NK-92 treated with Interleukin-12 subunit alpha and Interleukin-12 subunit beta, amount 100 ng/mL, for 24 hours (cell line): ENCODE results near the gene CDX2.
"Not testable (repeated sequence)": the region's sequence is repeated elsewhere in the genome, so short reads cannot be mapped to it uniquely, and the experiment has no call there.

ENCODE experiments used
- DNase-seq: peaks from one replicate; lab custom pipeline; 2025; lab: John Stamatoyannopoulos, UW

Gene CDX2, protein sequence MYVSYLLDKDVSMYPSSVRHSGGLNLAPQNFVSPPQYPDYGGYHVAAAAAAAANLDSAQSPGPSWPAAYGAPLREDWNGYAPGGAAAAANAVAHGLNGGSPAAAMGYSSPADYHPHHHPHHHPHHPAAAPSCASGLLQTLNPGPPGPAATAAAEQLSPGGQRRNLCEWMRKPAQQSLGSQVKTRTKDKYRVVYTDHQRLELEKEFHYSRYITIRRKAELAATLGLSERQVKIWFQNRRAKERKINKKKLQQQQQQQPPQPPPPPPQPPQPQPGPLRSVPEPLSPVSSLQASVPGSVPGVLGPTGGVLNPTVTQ

DNA sequence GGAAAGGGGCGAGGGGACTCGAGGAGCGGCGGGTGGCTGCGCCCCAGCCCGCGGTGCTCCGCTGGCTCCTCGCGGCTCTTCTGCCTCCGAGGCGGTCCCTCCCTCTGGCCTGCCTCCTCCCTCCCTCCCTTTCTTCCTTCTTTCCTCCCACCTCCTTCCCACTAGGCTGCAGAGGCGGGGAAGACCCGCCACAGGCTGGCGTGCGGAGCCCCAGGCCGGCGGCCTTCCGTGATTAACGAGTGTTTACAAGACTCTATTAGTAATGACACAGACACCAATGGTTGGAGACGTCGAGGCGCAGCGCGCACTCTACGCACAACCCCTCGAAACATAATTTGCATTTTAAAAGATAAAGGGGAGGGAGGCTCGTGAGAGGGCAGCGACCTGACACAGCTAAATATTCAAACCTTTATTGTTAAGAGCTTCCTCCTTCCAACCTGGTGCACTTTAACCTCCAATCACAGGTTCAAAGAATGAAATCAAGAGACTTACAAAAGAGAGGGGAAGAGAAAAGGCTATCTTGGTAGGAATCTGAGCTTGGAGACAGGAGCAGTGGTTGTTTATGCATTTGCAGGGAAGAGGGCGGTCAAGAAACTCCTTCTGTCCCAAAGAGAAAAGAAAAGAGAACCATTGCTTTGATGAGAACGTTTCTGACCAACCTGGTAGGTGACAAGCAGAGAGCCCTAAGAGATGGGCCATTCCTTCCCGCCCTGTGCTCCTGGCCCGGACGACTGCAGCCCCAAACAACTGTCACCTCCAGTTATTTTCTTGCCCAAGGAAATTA is at the start of gene CDX2:
Gene CDX2 (minus strand): TSS at position 234 of the 784 bp plus-strand sequence. CDS start 309 bp downstream, outside the sequence.
- DNase-seq: no peak

DNA sequence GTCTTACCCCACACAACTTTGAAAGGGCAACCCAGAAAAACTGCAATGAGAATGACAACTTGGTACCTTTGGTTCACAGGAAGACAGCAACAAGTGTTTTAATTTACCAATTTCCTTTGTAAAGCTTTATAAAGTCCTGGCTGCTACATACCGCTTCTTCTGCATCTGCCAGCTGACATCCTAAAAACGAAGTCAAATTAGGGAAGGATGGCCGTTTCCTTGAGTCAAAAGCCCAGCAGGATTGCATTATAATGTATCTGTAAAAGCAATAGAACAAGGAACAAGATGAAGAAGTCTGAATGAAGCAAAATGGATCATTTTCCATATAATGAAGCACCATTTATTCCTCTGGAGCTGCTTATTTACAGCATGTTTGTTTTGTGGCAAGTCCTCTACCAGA is 45.2 kb upstream of the CDX2 start:
- DNase-seq: no peak

DNA sequence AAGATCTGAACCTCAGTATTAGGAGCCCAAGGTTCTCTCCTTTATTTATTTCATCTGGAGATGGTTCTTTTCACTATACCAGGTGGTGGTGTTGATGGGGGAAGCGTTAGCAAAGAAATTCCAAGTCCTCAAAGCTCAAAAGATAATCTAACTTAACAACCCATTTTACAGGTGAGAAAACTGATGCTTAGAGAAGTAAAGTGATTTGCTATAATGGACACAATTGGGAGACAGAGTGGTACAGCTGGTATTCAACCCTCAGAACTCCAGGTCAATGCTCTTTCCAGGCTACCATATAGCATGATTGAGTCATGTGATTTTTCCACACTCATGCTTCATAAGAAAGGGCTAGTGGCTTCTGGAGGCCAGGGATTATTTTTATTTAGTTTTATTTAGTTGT is 44.4 kb upstream of the CDX2 start:
- no peak for DNase-seq

DNA sequence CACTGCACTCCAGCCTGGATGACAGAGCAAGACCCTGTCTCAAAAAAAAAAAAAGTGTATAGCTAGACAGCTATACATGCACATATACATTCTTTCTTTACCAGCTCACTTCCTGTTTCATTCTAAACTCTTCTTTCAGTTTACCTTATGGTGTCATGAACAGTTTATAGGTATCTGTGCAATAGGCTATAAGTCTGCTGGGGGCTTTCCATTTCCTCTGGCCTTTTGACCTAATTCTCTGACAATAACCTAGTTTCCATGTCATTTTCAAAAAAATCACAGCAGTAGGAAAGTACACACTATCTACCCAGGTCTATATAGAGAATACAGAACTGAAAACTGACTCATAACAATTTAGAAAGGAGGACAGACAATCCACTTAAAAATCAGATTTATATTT is 43.8 kb upstream of the CDX2 start:
- no peak for DNase-seq

DNA sequence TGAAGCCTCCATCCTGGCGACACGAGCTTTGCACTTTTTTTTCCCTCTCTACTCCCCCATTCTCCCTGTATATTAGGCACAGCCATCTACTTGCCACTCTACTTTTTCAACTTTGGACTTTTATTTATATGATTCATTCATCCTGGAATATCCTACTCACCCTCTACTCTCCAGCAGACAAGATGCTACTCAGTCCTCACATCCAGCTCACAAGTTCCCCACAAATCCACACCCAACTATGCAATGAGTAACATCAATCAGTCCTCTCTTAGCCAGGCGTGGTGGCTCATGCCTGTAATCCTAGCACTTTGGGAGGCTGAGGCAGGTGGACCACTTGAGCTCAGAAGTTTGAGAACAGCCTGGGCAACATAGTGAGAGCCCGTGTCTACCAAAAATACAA is 43.3 kb upstream of the CDX2 start:
- DNase-seq: no peak

DNA sequence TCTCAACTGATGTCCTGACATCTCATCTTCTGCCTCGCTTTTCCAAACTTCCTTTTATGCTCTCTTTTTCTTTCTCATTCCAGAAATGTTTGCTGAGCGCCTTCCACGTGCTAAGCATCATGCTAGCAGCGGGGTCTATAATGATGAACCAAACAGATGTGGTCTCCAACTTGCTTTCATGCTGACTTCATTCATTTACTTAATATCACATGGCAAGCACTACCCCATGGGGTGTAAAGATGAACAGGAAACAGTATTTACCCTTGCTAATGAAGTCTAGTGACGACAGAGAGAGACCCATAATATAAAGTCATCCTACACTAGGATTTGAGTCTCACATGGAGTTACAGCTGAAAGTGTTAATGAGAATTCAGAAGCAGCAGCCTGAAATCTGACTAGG is 40.9 kb upstream of the CDX2 start:
- no peak for DNase-seq

DNA sequence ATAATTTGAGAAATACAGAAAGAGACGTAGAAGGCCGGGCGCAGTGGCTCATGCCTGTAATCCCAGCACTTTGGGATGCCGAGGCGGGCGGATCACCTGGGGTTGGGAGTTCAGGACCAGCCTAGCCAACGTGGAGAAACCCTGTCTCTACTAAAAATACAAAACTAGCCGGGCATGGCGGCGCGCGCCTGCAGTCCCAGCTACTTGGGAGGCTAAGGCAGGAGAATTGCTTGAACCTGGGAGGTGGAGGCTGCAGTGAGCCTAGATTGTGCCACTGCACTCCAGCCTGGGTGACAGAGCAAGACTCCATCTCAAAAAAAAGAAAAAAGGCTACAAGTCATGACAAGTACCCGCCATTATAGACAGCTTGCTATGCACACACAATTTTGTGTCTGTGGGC is 35.9 kb upstream of the CDX2 start:
- not testable (repeated sequence) for DNase-seq

DNA sequence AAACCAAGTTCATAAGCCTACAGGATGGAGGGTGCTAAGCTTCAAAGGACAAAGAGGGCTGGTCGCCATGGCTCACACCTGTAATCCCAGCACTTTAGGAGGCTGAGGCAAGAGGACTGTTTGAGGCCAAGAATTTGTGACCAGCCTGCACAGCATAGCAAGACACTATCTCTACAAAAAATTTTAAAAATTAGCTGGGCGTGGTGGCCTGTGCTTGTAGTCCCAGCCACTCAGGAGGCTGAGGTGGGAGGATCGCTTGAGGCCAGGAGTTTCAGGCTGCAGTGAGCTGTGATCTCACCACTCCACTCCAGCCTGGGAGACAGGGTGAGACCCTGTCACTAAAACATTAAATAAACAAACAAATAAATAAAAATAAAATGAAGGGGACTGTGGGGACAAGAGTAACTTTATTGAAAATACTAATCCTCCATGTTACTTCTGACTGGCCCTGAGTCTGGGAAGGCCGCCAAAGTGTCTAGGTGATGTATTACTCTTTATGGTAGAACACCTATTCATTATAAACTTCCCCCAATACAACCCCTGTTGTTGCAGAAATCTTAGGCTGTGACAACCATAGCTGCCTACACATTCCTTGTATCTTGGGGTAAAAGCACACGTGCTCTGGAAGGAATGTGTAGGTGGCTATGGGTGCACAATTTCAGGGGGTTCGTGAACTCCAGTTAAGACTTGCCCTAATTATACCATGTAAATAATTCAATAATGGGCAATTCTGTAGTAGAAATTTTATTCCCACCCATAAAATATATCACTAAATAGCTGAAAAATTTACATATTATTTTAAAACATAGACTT is 34.0 kb upstream of the CDX2 start:
- DNase-seq: no peak

DNA sequence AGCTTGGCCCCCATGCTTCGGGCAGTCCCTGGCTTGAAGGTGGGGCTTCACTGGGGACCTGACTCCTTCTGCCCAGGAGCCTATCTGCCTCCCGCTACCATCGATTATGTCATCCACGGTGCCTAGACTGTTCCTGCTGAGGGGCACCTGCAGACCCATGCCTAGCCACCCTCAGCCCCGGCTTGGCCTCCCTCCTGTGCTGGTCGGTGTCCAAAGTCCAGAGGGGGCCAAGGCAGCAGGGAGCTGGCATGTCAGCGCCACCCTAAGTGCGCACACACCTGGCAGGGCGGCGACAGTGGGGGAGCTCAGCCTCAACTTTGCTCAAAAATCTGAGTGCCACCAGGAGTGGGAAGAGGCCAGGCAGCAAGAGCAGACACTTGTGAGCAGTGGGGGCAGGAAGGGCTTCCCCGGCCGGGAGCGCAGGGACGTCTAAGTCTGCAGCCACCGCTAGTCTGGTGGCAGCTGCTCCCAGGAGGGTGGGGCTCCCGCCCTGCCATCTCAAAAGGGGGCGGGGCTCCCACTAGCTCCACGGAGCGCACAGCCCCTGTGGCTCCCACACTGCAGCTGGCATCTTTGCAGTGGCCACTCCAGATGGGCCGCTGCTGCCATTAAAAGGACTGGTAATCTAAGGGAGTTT is 32.8 kb upstream of the CDX2 start:
- no peak for DNase-seq

DNA sequence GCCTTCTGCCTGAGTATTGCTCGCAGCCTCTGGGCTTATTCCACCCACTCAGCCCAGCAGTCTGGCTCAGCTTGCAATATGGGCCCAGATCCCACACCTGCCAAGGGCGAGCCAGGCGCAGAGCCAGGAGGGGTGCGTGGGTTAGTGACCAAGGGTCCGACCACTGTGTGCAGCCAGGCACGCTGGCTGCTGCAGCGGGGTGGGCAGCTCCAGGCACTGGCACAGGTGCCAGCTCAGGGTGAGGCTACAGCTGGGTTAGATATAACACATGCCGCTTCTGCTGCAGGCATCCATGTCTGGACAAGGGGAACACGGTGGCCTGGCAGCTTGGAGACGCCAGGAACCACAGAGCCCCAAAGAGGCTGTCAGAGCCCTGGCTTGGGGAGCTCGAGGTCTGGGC is 31.9 kb upstream of the CDX2 start:
- no peak for DNase-seq

DNA sequence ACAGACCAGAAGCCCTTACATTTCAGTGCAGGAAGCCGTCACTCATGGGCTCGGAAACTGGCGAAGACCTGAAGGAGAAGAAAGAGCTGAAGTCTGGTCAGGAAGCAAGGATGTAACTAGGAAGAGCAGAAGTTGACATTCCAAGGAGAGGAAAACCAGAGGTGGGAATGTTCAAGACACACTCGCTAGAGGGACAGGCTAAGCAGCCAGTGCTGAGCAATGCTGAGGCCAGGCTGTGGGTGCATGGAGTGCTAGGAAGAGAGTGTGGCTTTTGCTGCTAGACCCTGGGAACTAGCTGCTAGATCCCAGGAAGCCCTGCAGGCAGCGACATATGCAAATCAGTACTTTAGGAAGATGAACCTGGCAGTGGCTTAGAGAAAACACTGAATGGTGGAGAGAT is 31.5 kb upstream of the CDX2 start:
- DNase-seq: no peak

DNA sequence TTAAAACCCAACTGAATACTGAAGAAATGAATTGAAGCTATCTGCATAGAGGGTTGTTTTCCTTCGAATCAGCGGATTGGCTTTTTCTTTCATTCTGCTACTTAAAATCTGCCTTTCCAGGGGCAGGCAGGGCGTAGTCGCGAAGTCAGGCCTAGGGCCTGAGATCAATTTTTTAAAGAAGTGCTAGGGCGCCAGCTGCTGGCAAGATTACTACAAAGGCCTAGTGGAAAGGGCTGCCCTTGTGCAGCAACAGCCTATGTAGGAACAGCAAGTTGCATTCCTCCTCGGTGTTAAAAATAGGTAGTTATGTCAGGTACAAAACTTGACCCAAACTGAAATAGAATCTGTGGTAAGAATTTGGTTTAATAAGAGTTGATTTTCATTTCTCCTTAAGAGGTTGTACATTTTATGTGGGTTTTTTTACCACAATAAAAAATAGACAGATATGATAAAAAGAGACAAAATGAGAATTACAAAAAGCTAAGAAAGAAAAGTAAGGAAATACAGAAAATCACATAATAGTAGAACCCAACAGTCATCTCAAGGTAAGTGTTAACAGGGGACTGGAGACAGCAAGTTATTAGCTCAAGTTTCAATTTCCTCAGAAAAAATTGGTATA is 28.9 kb upstream of the CDX2 start:
- no peak for DNase-seq

DNA sequence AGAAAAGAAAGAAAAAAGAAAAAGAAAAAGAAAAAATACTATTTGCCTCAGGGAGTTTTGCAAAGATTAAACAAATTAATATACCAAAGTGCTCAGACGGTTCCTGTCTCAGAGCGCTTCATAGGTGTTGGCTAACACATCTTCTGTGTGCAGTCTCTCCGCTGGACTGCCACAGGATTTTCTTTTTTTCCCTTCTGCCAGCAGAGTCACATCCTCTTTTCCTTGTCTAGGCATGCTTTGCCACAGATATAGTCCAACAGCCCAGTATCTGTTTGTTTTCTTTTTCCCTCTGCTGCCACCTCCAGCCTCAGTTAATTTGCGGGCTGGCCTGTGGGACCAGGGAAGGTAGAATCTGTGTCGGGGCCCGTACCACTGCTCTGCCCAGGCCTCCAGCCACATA is 22.8 kb upstream of the CDX2 start:
- no peak for DNase-seq

DNA sequence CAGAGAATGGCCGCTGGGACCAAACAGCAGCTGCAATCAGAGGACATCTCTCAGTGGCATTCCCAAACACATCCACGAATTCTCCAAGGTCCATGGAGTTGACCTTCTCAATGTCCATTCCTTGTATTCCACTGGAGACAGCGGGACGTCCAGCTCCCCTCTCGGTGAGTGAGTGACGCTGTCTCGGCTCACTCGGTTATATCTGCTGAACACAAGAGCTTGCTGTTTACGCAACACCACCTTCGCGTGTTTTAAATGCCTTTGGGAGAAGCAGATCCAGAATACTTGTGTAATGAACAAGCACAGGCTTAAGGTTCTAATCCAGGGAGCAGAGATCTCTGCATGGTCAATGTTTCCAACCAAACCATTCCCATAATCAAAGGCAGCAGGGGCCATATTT is 19.4 kb upstream of the CDX2 start, which contains the start of gene URAD:
Gene URAD (minus strand): TSS at position 174 of the 400 bp plus-strand sequence. CDS start 56 bp downstream, at position 118.
- no peak for DNase-seq

DNA sequence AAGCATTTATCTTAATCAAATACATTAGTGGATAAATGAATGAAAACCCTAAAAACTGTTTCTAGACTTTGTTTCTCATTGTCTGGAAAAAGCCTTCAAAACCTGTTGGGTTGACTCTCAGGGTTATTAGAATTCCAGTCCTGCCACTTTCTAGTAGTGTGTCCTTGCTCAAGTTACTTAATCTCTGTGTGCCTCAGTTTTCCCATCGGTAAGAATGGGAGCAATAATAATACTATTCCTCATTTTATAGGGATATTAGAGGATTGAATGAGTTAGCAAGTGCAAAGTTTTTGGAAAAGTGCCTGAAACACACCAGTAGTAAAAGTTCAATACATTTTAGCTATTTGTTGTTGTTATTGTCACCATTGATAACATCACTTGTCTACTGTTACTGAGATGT is 16.5 kb upstream of the CDX2 start:
- no peak for DNase-seq

DNA sequence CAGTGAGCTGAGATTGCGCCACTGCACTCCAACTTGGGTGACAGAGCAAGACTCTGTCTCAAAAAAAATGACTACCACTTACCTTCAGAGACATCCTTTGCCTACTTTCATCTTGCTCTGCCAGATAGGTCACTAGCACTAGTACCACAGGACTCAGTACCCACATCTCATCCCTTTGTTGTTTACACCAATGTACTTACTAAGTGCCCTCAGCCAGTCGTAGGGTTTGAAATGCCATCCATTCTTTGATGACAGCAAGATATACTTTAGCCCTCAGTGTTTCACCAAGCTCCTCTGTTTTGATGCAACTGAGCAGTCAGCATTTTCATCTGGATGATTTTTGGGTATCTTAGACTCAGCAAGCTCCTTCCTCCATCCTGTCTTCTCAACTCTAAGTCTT is 13.2 kb upstream of the CDX2 start:
- no peak for DNase-seq

DNA sequence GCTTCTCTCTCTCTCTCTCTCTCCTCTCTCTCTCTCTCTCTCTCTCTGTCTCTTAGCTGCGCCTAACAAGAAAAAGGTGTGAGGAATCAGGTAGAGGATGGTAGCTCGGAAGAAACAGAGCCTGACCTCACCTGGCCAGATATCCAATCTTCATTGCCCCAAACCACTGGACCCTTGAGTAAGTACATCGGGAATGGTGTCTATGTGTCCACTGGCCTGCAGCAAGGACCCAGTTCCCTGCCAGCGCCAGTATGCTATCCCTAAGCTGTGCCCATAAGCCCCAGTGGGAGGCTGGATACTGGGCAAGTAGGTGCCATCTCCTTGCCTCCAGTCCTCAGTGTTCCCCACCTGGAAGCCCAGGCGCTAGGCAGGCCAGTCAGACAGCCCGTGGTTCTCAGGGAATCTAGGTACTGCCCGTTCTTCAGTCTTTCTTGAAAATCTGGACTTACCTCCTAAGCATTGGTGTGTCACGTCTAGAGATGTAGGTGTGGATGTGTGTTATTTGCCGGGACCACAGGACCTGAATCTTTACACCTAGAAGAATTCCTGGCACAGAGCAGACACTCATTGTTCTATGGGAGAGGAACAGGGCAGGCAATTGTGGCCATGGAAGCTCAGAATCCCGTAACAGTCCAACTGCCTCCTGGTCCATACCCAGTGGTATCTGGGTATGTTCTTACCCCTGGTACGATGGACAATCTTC is 12.0 kb upstream of the CDX2 start:
- no peak for DNase-seq

DNA sequence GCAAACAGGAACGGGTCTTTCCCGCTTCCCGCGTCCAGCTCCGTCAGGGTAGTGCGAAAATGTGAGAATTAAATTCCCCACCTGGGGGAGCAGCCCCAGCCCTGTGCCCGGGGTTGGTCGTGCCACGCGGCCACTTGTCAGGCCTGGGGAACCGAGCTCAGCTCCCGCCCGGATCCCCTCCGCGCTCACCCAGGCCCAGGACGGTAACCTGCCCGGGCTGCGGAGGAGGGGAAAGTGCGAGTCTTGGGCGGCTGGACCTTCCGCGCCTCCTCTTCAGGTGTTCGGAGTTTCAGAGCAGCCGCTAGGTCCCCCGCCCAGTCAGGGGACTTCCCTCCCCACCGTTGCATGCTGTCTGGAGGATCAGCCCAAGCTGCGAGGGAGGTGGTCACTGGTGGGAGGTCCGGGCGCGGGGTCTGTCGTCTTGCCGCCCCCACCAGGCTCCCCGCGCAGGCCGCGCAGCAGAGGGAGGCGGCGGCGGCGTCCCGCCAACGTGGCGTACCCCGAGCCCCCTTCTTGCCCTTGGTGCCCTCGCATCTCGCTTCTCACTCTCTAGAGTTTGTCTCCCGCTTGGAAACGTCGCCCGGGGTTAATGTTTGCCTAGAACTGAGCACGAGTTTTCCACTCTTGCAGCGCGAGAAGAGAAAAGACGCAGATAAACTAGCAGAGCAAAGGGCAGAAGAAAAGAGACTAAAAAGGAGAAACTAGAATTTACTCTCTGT is 11.3 kb upstream of the CDX2 start:
- no peak for DNase-seq

DNA sequence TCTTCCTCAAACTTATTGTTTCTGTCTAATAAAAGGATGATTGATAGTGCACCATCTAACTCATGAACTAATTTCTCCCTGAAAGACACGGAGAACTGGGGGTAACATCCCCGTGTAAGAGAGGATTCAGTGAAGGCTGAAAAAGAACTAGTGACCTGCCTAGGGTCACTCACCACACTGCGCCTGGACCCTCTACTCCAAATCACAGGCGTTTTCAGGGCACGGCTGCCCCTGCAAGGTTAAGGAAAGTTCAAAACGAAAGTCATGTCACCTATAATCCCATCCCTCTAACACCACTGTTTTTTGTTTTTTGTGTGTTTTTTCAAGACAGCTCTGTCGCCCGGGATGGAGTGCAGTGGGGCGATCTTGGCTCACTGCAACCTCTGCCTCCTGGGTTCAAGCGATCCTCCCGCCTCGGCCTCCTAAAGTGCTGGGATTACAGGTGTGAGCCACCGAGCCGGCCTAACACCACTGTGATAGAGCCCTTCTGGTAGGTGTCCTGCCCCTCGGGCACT is 10.7 kb upstream of the CDX2 start:
- DNase-seq: no peak

DNA sequence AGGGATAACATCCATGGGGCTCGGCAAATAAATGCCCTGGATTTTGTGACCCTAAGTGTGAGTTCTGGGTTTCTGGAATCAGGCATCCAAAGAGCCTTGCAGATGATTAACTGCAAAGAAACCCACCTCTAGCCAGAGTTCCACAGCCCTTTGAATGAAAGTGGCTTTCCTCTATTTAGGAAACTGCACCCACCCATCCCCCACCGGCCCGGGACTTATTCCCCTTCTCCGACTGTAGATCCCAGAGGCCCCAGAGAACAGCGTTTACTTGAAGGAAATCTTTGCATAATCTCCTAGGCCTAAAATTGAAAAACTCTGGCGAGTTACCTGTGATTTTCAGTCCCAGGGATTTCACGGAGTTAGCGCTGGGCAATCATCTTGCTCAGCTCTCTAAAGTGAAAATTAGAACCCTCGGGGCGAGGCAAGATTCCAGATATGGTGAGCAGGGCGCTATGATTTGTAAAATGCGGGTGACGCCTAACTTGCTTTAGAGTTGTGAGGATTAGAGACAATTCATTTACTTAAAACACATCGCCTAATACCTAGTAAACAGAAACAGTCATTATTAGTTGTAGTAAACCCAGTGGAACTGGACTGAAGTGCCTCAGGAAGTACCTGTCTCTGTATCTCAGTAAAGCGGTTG is 10.0 kb upstream of the CDX2 start:
- DNase-seq: no peak
